HG03457 (cell line): Measurements from ENCODE around the gene ARID3C.

Experiments
- ATAC-seq: cut with Tn5 transposase; IDR thresholded peaks from one replicate; pipeline ENCODE4 v1.9.1; 2021; ENCODE audit warnings: moderate number of reproducible peaks; ENCODE audit not compliant: unreplicated experiment

The ARID3C gene, protein sequence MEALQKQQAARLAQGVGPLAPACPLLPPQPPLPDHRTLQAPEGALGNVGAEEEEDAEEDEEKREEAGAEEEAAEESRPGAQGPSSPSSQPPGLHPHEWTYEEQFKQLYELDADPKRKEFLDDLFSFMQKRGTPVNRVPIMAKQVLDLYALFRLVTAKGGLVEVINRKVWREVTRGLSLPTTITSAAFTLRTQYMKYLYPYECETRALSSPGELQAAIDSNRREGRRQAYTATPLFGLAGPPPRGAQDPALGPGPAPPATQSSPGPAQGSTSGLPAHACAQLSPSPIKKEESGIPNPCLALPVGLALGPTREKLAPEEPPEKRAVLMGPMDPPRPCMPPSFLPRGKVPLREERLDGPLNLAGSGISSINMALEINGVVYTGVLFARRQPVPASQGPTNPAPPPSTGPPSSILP

DNA sequence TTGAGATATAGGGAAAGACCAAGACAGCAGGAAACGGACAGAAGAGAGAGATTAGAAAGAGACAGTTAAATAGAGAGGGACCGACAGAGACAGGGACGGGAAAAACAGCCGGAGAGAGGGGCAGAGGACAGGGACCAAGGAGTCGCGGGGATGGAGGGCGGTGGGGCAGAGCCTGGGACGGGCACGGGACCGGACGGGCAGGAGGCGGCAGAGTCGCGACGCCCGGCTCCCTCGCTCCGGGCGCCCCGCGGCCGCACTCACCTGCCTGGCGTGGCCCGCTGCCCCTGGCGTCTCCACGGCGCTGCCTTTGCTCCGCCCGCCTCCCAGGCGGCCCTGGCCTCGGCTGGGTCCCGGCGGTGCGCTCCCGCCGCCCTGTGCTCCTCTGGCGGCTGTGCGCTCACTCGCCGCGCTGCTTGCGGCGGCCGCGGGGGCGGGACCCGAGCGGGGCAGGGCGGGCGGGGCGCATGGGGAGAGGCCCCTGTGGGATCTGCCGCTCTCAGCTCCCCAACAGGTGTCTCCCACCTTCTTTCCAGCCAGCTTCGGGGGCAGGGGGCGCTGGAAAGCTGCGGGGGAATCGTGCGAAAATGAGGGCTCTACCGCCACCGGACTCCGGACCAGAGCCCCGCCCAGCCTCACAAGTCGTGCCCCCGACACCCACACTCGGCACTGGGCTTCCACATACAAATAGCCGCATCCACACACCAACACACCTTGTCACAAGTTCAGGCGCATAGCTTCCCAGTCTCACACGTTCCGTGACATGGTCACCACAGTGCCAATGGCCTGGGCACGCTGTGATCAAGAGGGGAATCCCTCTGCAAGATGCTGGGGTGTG lies at the start of gene ARID3C:
ARID3C (minus strand) TSS at position 411 of the 835 bp plus-strand sequence. CDS start 1,052 bp downstream, outside the sequence.
- no peak for ATAC-seq

DNA sequence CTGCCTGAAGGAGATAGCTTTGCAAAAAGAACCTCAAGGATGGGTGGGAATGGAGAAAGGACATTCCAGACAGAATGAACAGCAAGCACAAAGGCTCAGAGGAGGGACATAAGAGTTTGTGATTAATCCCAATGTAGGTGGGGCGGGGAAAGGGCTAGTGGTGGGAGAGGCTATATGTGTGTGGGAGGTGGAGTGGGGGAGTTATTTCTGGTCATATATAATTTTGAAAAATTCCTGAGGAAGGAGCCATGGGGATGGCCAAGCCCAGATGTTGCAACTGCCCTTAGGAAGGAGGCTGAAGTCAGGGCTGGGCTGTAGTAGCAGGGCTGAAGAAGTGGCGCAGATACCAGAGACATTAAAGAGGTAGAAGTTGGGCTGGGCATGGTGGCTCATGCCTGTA lies 47.0 kb upstream of the ARID3C start:
- ATAC-seq: no peak

DNA sequence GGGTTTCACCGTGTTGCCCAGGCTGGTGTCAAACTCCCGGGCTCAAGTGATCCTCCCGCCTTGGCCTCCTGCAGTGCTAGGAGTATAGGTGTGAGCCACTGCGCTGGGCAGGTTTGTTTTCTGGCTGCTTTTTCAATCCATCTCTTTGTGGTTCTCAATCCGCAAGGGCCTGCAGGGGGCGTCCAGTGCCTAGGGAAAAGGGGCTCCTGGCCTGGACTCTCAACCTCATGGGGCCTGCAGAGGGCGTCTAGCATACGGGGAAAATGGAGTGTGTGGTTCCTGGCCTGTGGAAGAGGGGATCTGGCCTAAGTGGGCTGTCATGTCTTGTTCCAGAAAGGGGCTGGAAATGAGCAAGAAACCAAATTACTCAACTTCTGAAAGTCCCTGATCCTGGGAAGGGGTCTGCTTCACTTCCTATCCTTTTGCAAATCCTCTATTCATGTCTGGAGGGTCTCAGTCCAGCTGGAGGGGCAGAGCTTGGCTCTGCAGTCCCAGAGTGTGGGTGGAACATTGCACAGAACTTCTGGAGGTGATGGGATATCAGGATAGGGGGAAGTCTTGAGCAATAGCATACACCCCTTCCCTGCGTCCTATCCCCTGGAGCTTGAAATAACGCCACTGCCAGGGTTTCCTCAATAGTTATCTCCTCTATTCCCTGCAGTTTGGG lies 46.3 kb upstream of the ARID3C start:
- ATAC-seq: no peak

DNA sequence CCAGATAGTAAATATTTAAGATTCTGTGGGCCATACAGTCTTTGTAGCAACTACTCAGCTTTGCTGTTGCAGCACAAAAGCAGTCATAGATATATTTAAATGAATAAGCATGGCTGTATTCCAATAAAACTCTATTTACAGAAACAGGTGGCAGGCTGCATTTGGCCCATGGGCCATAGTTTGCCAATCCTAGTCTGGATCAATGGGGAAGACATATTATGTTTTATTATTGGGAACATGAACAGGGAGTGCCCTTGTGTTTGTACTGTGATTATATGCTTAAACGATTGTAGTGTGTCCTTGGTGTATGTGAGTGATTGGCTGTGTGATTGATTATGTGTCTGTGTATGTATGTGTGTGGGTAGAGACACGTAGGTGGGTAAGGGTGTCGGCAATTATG lies 45.6 kb upstream of the ARID3C start:
- no peak for ATAC-seq

DNA sequence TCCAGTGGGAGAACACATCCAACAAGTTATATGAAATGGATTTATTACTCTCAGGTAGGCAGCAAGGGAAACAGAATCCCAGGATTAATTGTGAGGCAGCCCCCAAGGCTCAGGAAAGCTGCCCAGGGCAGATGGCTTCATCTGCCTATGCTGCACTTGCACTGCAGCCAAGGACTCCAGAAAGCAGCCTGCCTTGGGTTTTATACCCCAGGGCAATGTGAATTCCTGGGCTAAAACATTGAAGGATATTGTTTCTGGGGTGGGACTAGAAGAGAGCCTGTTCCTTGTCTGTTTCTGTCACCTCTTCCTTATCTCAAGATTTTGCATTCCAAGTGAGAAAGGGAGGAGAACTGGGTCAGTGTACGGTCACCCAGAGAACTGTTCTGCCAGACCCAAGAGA lies 42.4 kb upstream of the ARID3C start:
- ATAC-seq: no peak

DNA sequence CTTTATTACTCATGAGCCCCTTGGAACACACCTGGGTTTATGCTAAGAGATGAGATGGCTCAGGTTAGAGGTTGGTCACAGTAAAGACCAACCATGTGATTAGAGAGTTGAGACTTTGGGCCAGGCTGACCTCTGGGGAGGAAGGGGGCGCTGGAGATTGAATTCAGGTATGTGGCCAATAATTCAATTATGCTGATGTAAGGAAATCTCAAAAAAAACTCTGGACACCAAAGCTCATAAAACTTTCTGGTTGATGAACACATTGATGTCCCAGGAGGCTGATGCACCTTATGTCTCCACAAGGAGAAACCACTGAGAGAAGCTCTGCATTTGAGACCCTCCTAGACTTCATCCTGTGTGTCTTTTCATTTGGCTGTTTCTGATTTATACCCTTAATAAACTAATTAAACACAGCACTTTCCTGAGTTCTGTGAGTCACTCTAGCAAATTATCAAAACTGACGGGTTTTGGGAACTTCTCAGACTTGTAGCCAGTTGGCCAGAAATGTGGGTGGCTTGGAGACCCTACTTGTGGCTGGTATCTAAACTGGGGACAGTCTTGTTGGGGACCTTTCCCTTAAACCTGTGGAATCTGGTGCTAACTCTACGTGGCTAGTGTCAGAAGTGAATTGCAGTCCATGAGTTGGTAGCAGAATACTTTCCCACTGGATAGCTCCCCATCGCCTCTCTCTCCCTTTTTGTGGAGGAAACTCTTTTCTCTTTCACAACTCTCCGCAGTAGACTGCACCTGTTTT lies 41.1 kb upstream of the ARID3C start:
- ATAC-seq: no peak

DNA sequence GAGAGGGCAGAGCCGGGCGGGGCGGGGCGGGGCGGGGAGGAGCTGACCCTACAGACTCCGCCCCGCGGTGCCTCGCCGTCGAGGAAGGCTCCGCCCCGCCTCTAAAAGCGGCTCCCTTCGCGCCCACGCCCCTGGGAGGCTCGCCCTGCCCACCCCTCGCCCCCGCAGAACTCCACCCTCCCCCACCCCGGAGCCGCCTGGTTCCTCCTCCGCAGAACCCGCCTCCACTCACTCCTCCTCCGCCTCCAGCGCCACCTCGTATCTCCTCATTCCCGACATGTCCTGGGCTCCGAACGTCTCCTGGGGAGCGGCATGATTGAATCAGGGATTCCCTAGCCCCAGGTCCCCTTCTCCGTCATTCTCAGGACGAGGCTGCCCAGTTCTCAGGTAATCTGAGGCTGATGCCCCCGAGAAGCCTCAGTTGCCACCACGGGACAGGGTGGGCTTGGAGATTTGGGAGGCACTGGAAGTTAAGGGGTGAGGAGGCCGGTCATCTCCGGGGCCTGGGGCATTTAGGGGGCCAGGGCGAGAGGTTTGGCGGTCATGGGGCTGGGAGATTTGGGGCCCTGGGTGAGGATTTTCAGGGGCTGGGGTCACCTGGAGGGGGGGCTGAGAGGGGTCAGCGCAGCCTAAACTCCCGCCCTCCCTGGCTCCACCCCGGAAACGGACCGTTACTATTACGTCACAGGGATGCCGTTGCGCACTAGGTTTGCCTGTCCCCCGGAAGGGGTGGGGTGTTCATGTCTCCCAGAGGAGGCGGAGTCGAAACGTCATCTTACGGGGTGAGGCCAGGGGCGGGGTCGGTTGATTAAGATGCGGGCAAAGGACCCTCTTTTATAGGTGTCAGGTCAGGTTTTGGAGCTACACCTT lies 36.8 kb upstream of the ARID3C start:
- ATAC-seq: no peak

DNA sequence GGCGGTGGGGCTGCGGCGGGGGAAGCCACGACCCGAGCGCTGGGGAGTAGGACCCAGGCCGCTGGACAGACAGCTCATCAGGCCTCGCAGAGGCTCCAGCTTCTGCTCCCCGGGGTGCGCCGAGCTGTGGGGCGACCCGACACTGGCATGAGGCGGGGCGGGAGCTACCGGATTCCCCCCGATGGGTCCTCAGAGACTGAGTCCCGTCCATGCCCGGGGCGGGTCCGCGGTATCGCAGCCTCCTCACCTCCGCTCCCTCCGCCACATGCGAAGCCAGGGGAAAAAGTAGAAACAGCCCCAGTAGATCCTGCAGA lies 36.2 kb upstream of the ARID3C start:
- ATAC-seq: no peak

DNA sequence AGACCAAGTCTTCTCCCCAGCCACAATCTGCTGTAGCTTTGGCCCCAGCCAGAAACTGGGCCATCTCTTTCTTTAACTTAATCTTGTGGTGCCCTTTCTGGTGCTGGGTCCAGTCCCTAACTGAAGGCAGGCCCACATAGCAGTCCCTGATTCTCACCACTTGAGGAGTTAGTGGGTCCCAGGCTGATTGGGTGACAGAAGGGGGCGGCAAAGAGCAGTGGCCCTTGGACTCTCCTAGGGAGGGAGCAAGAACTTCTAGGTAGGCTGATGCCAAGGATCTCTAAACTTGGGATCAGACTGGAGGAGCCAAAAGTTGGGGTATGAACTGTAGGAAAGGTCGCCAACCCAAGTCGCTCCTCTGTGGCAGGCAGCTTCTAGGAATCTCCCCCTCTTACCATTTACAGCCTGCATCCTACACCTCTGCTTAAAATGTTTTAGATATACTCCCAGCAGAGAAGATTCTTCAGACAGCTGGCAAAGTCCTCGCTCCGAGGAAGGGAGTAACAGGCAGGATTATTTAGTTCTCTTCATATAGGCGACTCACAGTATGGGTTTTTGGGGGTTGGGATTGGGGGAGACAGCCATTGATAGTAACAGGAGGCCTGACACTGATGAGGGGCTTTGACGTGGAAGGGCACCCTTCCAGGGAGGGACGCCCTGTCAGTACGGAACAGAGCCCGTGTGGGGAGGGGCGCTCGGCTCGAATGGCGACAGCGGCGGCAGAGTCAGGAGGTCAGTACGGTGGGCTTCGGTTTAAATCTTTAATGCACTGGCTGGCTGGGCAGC lies 35.6 kb upstream of the ARID3C start:
- no peak for ATAC-seq

DNA sequence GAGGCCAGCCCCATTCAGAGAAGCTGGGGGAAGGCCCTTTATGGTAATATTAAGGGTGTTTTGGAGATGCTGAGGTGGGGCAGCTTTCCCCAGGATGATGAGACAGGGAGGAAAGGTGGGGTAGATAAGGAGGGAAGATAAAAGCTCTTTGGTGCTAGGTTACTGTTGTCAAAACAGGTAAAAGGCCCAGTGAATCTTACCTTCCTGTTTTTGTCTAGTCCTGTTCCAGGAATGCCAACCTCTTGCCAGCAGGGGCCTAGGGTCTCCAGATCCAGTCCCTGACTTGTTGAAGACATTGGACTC lies 34.4 kb upstream of the ARID3C start:
- ATAC-seq: no peak

DNA sequence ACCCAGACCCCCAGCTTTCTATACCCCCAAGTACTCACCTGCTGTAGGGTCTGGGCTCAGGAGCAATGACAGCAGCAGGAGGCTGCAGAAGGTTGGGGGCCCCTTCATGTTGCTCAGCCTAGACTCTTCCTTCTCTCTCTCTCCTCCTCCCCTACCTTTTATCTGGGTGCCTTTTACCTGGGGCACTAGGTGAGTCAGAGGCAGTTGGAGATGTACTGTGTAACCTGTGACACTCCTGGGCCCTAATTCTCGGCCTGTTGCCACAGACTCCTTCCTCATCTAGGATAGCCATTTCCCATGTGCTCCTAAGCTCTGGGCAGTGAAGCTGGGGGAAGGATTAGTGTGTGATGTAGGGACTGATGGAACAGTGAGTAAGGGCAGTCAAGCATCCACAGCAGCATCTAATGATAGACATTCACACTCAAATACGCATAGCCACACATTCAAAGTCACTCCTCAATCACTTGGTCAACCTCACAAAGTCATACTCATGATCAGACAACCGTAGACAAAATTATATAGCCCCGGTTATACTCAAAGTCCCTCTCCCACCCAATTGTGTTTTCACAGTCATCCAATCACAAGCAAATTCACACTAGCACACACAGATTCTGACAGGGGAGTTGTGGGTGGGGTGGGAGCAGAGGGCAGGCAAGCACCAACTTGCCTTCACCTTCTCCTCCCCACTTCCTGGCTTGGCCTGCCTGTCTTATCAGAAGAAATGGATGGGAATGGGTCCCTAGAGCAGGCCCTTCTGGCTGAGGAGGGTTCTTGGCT lies 33.8 kb upstream of the ARID3C start, which contains the start of gene CCL27:
CCL27 (minus strand) TSS at position 132 of the 777 bp plus-strand sequence; CDS start at position 108, 24 bp downstream.
- no peak for ATAC-seq

DNA sequence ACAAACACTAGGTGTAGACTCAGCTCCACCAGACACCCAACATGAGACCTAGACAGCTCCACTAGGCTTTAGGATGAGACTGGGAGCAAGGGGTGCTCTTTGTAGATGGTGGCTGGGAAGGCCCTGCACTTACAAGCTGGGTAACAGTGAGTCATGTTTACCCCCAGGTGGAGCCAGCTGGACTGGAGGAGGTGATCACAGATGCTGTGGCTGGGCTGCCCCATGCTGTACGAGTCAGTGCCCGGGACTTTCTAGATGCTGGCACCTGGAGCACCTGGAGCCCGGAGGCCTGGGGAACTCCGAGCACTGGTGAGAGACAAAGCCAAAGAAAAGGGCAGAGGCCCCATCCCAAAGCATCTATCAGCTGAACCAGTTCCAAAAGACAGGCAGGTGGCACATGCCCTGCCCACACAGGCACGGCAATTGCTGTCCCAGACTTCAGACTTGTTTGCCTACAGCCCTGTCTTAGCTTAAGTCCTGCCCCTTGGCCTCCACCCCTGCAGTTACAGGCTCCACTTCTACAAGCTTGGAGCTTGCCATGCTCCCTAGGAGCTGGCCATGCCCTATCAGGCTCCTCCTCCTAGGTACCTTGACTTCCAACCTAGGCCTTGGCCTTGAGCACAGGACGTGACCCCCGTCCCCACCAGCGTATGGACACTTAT lies 30.9 kb upstream of the ARID3C start:
- no peak for ATAC-seq

DNA sequence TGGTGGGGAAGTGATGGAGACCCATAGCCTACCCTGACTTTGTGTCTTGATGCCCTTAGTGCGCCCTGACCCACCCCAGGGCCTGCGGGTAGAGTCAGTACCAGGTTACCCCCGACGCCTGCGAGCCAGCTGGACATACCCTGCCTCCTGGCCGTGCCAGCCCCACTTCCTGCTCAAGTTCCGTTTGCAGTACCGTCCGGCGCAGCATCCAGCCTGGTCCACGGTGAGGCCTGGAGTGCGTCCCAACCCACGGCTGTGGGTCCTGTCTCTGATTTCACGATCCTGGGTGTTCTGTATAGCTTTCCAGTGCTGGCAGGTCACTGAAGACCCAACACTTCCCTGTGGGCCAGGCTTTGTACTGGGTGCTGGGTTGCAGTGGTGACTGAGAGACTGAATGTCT lies 29.6 kb upstream of the ARID3C start:
- ATAC-seq: no peak

DNA sequence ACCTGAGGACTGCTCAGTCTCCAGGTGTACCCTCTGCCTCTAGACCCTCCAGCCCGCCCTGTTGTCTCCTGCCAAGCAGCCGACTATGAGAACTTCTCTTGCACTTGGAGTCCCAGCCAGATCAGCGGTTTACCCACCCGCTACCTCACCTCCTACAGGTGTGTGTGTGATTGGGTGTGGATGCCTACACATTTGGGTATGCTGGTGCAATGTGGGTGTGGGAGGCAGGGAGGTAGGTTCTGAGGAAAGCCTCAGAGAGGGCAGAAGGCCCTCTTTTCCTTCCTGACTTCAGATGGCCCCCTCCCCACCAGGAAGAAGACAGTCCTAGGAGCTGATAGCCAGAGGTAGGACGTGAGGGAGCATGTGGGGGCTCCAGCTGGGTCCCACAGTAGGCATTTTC lies 28.1 kb upstream of the ARID3C start:
- no peak for ATAC-seq

DNA sequence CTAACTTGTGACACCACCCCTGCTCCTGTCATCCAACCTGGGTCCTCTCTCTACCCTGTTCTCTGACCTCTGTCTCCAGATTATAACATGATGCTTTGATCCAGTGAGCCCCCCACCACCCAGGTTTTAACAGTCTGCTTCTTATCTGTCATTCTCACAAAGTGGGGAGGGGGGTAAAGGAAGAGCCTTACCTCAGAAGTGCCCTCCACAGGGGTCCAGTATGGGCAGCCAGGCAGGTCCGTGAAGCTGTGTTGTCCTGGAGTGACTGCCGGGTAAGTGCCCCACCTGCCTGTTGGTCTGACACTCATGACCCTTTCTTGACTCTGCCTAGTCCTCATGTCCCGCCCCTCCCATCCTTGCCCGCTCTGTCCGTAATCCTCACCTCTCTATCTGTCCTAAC lies 26.5 kb upstream of the ARID3C start:
- ATAC-seq: no peak

DNA sequence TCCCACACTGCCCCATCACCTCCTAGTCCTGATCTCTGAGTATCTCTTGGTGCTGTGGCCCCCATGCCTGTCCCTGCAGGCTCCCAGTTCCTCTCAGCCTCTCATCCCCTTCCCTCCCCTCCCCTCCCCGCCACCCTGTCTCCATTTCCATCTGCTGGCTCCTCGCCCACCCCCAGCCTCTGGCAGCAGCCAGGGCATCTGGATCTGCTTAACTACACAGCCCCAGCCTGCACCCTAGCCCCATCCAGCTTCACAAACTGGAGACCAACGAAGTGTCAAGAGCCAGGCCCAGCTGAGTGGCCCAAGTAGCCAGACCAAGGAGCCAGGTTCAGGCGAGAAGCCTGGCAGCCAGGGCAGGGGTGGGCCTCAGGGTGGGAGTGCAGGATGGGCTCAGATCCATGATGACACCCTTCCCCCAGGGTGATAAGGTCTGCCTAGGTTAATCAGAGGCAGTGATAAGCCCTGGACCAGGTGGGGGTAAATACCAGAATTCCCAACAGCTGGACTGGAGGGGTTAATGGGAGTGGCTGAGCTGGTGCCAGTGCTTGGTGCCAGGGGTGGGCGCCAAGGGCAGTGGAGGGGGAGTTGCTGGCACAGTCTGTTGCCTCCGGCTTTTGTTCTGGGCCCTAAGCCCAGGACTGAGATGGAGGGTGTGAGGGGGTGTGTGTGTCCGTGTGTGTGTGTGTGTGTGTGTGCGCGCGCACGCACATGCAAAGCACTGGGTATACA lies 25.6 kb upstream of the ARID3C start:
- ATAC-seq: no peak
